Measurements from ENCODE around the gene KCNH2. TPM values are rescaled to one million over a fixed set of nuclear protein-coding genes. Genes with fewer than 3 reads are reported as not detected.

Gene KCNH2
- total and polyA plus RNA-seq, 2 donors (not counting 1 experiment from before 2014, with no cell fraction given) = 0.86 to 2.7 TPM

- DNase-seq = no peak
- Histone ChIP-seq H3K9ac (ENCODE audit: low read length) (no peak overlapping the region), H2AFZ (ENCODE audit: insufficient read depth, low read depth, low read length, poor library complexity, severe bottlenecking) (no peak overlapping the region), H3K79me2 (ENCODE audit: control insufficient read depth, insufficient read depth, low read length) (no peaks in the 10 kb centered on the region), H3K9me3 (ENCODE audit: control extremely low read depth in 1 of 3, control insufficient read depth in 2 of 3, insufficient read depth in 1 of 3, low read length in 2 of 3) (no peaks in the 10 kb centered on the region), H3K27ac (ENCODE audit: low read length in 2 of 2) (no peak overlapping the region), H4K20me1 (ENCODE audit: control insufficient read depth, insufficient read depth, low read length, poor library complexity, severe bottlenecking) (no peaks in the 10 kb centered on the region), H3K4me1 (ENCODE audit: control insufficient read depth in 2 of 2, insufficient read depth in 2 of 2, low read length in 2 of 2) (peaks cover 0 to 7% of the 10 kb centered on the region in 2 donors), H3K27me3 (replicated peaks in 1 of 4; ENCODE audit: control extremely low read depth in 1 of 4, control insufficient read depth in 3 of 4, insufficient read depth in 4 of 4, low read length in 3 of 4) (peaks cover 0 to 13% (median 0%) of the 10 kb centered on the region in 4 experiments), H3K36me3 (replicated peaks in 1 of 2; ENCODE audit: control extremely low read depth in 1 of 2, control insufficient read depth in 1 of 2, extremely low read depth in 1 of 2, insufficient read depth in 2 of 2, low read length in 1 of 2) (no peaks in the 10 kb centered on the region), H3K4me2 (replicated peaks; ENCODE audit: low read depth, low read length, poor library complexity, severe bottlenecking) (no peak overlapping the region), H3K4me3 (ENCODE audit: control extremely low read depth in 1 of 5, extremely low read depth in 1 of 5, insufficient read depth in 1 of 5, low read depth in 2 of 5, low read length in 4 of 5) (no peak overlapping the region)
- POLR2A ChIA-PET = no interaction called here
- H3K27me3 Mint-ChIP-seq = peaks cover 15% of the 10 kb centered on the region
- no peak for ATAC-seq (ENCODE audit: low read depth)
- intact Hi-C loops (cut with micrococcal nuclease) = no loop called here
- H3K4me1 Mint-ChIP-seq = peaks cover 4% of the 10 kb centered on the region
- 77% methylated on average over 13 of the region's 13 CpGs for WGBS (ENCODE audit: insufficient coverage)
- H3K4me3 Mint-ChIP-seq = no peak overlapping the region
- H3K9me3 Mint-ChIP-seq (ENCODE audit: insufficient read depth) = no peaks in the 10 kb centered on the region
- no peak overlapping the region for H3K27ac Mint-ChIP-seq
- TF ChIP-seq CTCF (IDR thresholded peaks at IDR 0.05) (no peak), EZH2 (IDR thresholded peaks at IDR 0.05; ENCODE audit: borderline replicate concordance, insufficient read depth, low read depth, low read length, poor library complexity, severe bottlenecking) (no peak)
- CTCF ChIA-PET = no interaction called here
These were observed 35.3 kb downstream of the KCNH2 start for GRCh38 chr7:150942591-150943452.

GRCh38 chr7:150942001-150942590 is 36.0 kb downstream of the KCNH2 start:
- ChIA-PET POLR2A (no interaction called here), CTCF (no interaction called here)
- peaks cover 0 to 9% of the 10 kb centered on the region in 2 donors for H3K4me1 ChIP-seq (ENCODE audit: control insufficient read depth in 2 of 2, insufficient read depth in 2 of 2, low read length in 2 of 2)
- intact Hi-C loops (cut with micrococcal nuclease) = no loop called here
- no peaks in the 10 kb centered on the region for H4K20me1 ChIP-seq (ENCODE audit: control insufficient read depth, insufficient read depth, low read length, poor library complexity, severe bottlenecking)
- H2AFZ ChIP-seq (ENCODE audit: insufficient read depth, low read depth, low read length, poor library complexity, severe bottlenecking) = no peak overlapping the region
- H3K27ac ChIP-seq (ENCODE audit: low read length in 2 of 2) = no peak overlapping the region
- Mint-ChIP-seq H3K4me3 (no peak overlapping the region), H3K9me3 (ENCODE audit: insufficient read depth) (no peaks in the 10 kb centered on the region), H3K27me3 (peaks cover 19% of the 10 kb centered on the region), H3K4me1 (peaks cover 8% of the 10 kb centered on the region), H3K27ac (no peak overlapping the region)
- no peaks in the 10 kb centered on the region for H3K36me3 ChIP-seq (replicated peaks in 1 of 2; ENCODE audit: control extremely low read depth in 1 of 2, control insufficient read depth in 1 of 2, extremely low read depth in 1 of 2, insufficient read depth in 2 of 2, low read length in 1 of 2)
- TF ChIP-seq CTCF (IDR thresholded peaks at IDR 0.05) (no peak), EZH2 (IDR thresholded peaks at IDR 0.05; ENCODE audit: borderline replicate concordance, insufficient read depth, low read depth, low read length, poor library complexity, severe bottlenecking) (no peak)
- peak; percentile 49 for ATAC-seq (ENCODE audit: low read depth)
- H3K4me2 ChIP-seq (replicated peaks; ENCODE audit: low read depth, low read length, poor library complexity, severe bottlenecking) = no peak overlapping the region
- no peaks in the 10 kb centered on the region for H3K79me2 ChIP-seq (ENCODE audit: control insufficient read depth, insufficient read depth, low read length)
- H3K9me3 ChIP-seq (ENCODE audit: control extremely low read depth in 1 of 3, control insufficient read depth in 2 of 3, insufficient read depth in 1 of 3, low read length in 2 of 3) = no peaks in the 10 kb centered on the region
- H3K27me3 ChIP-seq (replicated peaks in 1 of 4; ENCODE audit: control extremely low read depth in 1 of 4, control insufficient read depth in 3 of 4, insufficient read depth in 4 of 4, low read length in 3 of 4) = peaks cover 0 to 10% (median 0%) of the 10 kb centered on the region in 4 experiments
- 33% methylated on average over 13 of the region's 14 CpGs for WGBS (ENCODE audit: insufficient coverage)
- no peak for DNase-seq
- H3K9ac ChIP-seq (ENCODE audit: low read length) = no peak overlapping the region
- no peak overlapping the region for H3K4me3 ChIP-seq (ENCODE audit: control extremely low read depth in 1 of 5, extremely low read depth in 1 of 5, insufficient read depth in 1 of 5, low read depth in 2 of 5, low read length in 4 of 5)
